Measurements from ENCODE around the gene QTRT2.

QTRT2 gene

DNA sequence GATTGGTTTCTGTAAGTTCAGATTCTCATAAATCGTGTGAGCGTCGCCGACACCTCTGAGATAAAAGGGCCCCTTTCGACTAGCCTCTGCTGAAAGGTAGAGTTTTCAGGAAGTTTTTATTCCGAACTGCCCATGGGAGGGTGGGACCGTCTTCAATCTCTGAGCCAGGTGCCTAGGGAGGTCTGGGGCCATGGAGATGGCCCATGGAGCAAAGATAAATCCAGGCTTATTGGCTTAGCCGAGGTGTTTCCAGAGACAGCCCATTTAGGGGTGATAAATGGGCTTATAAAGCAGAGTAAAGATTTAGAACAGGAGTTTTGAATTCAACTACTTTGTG lies 442 bp downstream of the QTRT2 start:
- Mint-ChIP-seq H3K4me1 (ENCODE audit: low read depth) (peaks cover 52% of the 10 kb centered on the region), H3K9me3 (ENCODE audit: low read depth) (no peaks in the 10 kb centered on the region), H3K27me3 (no peaks in the 10 kb centered on the region), H3K27ac (peak overlapping the region; percentile 97), H3K4me3 (peak overlapping the region; percentile 99), H3K36me3 (peaks cover 3% of the 10 kb centered on the region)

GRCh38 chr3:114058646-114059045 lies 2.1 kb downstream of the QTRT2 start:
- no peaks in the 10 kb centered on the region for H3K27me3 Mint-ChIP-seq
- H3K27ac Mint-ChIP-seq, result no peak overlapping the region
- H3K4me1 Mint-ChIP-seq (ENCODE audit: low read depth), result peaks cover 60% of the 10 kb centered on the region
- H3K4me3 Mint-ChIP-seq, result peak overlapping the region; percentile 99
- no peaks in the 10 kb centered on the region for H3K9me3 Mint-ChIP-seq (ENCODE audit: low read depth)
- H3K36me3 Mint-ChIP-seq, result peaks cover 3% of the 10 kb centered on the region

- H3K36me3 Mint-ChIP-seq, result peaks cover 5% of the 10 kb centered on the region
- H3K4me1 Mint-ChIP-seq (ENCODE audit: low read depth), result peaks cover 60% of the 10 kb centered on the region
- no peak overlapping the region for H3K4me3 Mint-ChIP-seq
- H3K27ac Mint-ChIP-seq, result no peak overlapping the region
- no peaks in the 10 kb centered on the region for H3K27me3 Mint-ChIP-seq
- no peaks in the 10 kb centered on the region for H3K9me3 Mint-ChIP-seq (ENCODE audit: low read depth)
Measured at GRCh38 chr3:114060906-114061655, 4.5 kb downstream of the QTRT2 start.

- H3K36me3 Mint-ChIP-seq, result peaks cover 24% of the 10 kb centered on the region
- H3K27ac Mint-ChIP-seq, result no peak overlapping the region
Measured at GRCh38 chr3:114067804-114068203, 11.3 kb downstream of the QTRT2 start.

DNA sequence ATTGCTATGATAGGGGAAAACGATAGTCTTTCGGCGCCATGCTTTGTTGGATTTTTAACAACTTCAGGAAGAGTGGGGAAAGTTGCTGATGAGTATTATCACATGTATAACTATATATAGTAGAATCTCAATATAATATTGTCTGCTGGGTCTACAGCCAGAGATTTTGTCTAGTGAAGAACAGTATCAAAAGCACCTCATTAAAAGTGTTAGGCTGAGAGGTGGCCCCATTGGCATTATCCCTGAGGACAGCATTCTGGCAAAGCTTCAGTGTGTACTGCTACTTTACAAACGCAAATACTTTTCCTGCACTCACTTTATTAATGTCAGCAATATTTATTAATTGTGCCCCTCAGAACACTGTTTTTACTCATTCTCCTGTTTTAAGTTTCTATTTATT lies 11.8 kb downstream of the QTRT2 start:
- Mint-ChIP-seq H3K27me3 (no peaks in the 10 kb centered on the region), H3K4me3 (no peak overlapping the region), H3K4me1 (ENCODE audit: low read depth) (peaks cover 11% of the 10 kb centered on the region), H3K36me3 (peaks cover 25% of the 10 kb centered on the region), H3K27ac (no peak overlapping the region), H3K9me3 (ENCODE audit: low read depth) (no peaks in the 10 kb centered on the region)

More at GRCh38 chr3:114067804-114068203, 11.3 kb downstream of the QTRT2 start:
- Mint-ChIP-seq H3K4me3 (no peak overlapping the region), H3K9me3 (ENCODE audit: low read depth) (no peaks in the 10 kb centered on the region), H3K4me1 (ENCODE audit: low read depth) (peaks cover 13% of the 10 kb centered on the region), H3K27me3 (no peaks in the 10 kb centered on the region)

- H3K27me3 Mint-ChIP-seq, result no peaks in the 10 kb centered on the region
- H3K4me3 Mint-ChIP-seq, result no peak overlapping the region
- H3K9me3 Mint-ChIP-seq (ENCODE audit: low read depth), result no peaks in the 10 kb centered on the region
- H3K36me3 Mint-ChIP-seq, result peaks cover 37% of the 10 kb centered on the region
- H3K27ac Mint-ChIP-seq, result no peak overlapping the region
- no peaks in the 10 kb centered on the region for H3K4me1 Mint-ChIP-seq (ENCODE audit: low read depth)
Measured at GRCh38 chr3:114071786-114072185, 15.2 kb downstream of the QTRT2 start.

GRCh38 chr3:114076711-114077110 lies 20.2 kb downstream of the QTRT2 start:
- H3K27ac Mint-ChIP-seq, result no peak overlapping the region
- H3K36me3 Mint-ChIP-seq, result peaks cover 33% of the 10 kb centered on the region
- H3K4me1 Mint-ChIP-seq (ENCODE audit: low read depth), result no peaks in the 10 kb centered on the region
- no peak overlapping the region for H3K4me3 Mint-ChIP-seq
- no peaks in the 10 kb centered on the region for H3K9me3 Mint-ChIP-seq (ENCODE audit: low read depth)
- no peaks in the 10 kb centered on the region for H3K27me3 Mint-ChIP-seq

DNA sequence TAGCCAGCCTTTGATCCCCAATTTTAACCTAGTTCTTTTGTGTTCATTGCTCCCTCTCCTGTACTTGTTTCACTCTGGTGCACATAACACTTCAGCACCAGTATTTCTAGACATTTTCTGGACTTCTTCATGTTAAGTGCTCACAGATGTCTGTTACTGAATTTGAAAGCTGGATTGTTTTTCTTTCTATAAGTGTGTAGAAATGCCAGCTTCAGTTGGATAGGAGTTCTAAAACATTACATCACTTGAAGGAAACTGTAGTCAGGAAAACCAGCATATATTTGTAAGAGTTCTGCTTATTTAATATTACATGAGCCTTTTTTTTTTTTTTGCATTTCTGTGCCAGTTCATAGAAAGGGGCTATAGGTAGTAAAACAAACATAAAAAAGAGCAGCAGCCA lies 21.6 kb downstream of the QTRT2 start:
- no peak overlapping the region for H3K27ac Mint-ChIP-seq
- H3K4me1 Mint-ChIP-seq (ENCODE audit: low read depth), result no peaks in the 10 kb centered on the region
- no peak overlapping the region for H3K4me3 Mint-ChIP-seq

GRCh38 chr3:114079761-114080160 lies 23.2 kb downstream of the QTRT2 start:
- no peaks in the 10 kb centered on the region for H3K4me1 Mint-ChIP-seq (ENCODE audit: low read depth)
- no peaks in the 10 kb centered on the region for H3K9me3 Mint-ChIP-seq (ENCODE audit: low read depth)
- no peaks in the 10 kb centered on the region for H3K27me3 Mint-ChIP-seq
- H3K27ac Mint-ChIP-seq, result no peak overlapping the region
- H3K4me3 Mint-ChIP-seq, result no peak overlapping the region
- H3K36me3 Mint-ChIP-seq, result peaks cover 25% of the 10 kb centered on the region

More for the DNA sequence above, 21.6 kb downstream of the QTRT2 start:
- Mint-ChIP-seq H3K9me3 (ENCODE audit: low read depth) (no peaks in the 10 kb centered on the region), H3K27me3 (no peaks in the 10 kb centered on the region), H3K36me3 (peaks cover 25% of the 10 kb centered on the region)

DNA sequence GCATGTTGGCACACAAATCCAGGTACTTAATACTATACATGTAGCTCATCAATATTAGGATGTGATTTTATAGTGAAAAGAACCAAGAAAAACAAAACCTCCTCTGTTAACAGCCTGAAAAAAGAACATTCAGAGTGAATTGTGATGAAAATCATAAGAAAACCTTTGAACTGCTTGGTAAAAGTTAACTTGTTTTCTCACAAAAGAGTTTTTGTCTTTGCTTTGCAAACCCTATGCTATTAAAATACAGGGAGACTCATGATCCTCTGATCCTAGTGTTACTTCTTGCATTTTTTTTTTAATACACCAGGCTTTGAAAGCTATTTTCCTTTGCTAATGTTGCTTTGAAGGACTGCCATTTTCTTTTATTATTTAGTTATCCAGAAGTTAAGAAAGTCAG lies 23.7 kb downstream of the QTRT2 start:
- H3K27ac Mint-ChIP-seq, result no peak overlapping the region
- no peak overlapping the region for H3K4me3 Mint-ChIP-seq
- peaks cover 22% of the 10 kb centered on the region for H3K36me3 Mint-ChIP-seq
- no peaks in the 10 kb centered on the region for H3K27me3 Mint-ChIP-seq
- H3K4me1 Mint-ChIP-seq (ENCODE audit: low read depth), result no peaks in the 10 kb centered on the region
- H3K9me3 Mint-ChIP-seq (ENCODE audit: low read depth), result no peaks in the 10 kb centered on the region

- Mint-ChIP-seq H3K4me1 (ENCODE audit: low read depth) (no peaks in the 10 kb centered on the region), H3K36me3 (peaks cover 28% of the 10 kb centered on the region), H3K27me3 (no peaks in the 10 kb centered on the region), H3K9me3 (ENCODE audit: low read depth) (no peaks in the 10 kb centered on the region), H3K27ac (no peak overlapping the region), H3K4me3 (no peak overlapping the region)
Measured at GRCh38 chr3:114081037-114081436, 24.5 kb downstream of the QTRT2 start.

DNA sequence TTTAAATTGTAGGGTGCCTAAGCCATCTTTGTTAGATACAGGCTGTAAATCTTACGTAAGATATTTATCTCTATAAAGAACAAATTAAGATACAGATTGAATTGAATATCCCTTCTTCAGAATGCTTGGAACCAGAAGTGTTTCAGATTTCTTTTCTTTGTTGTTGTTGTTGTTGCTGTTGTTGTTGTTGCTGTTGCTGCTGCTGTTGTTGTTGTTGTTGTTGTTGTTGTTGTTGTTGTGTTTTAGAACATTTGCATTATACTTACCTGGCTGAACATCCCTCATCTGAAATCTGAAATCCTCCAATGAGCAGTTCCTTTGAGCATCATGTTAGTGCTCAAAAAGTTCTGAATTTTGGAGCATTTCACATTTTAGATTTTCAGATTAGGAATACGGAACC lies 26.6 kb downstream of the QTRT2 start:
- H3K4me1 Mint-ChIP-seq (ENCODE audit: low read depth), result no peaks in the 10 kb centered on the region
- H3K27me3 Mint-ChIP-seq, result no peaks in the 10 kb centered on the region
- no peak overlapping the region for H3K27ac Mint-ChIP-seq
- H3K9me3 Mint-ChIP-seq (ENCODE audit: low read depth), result no peaks in the 10 kb centered on the region
- no peak overlapping the region for H3K4me3 Mint-ChIP-seq
- H3K36me3 Mint-ChIP-seq, result peaks cover 35% of the 10 kb centered on the region

GRCh38 chr3:114086356-114086755 lies 29.8 kb downstream of the QTRT2 start:
- H3K36me3 Mint-ChIP-seq, result peaks cover 32% of the 10 kb centered on the region
- no peak overlapping the region for H3K4me3 Mint-ChIP-seq

DNA sequence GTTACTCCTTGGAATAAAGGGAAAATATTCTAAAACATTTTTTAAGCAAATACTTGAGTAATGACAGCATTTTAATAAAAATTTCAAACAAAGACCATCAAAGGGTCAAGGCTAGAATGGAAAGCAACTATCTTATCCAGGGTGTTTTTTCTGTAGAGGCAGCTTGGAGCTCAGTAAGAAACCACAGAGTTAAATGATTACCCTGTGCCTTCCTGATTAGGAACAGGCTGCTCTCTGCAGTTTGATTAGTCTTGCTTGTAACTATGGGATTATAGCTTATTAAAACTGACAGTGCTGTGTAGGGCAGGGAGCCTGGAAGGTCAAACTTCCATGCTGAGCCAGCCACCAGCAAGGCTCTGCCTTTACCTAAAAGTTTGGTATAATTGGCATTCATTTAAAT lies 33.1 kb downstream of the QTRT2 start:
- Mint-ChIP-seq H3K4me1 (ENCODE audit: low read depth) (no peaks in the 10 kb centered on the region), H3K4me3 (no peak overlapping the region), H3K9me3 (ENCODE audit: low read depth) (no peaks in the 10 kb centered on the region), H3K36me3 (peaks cover 24% of the 10 kb centered on the region), H3K27me3 (no peaks in the 10 kb centered on the region), H3K27ac (no peak overlapping the region)

More at GRCh38 chr3:114086356-114086755, 29.8 kb downstream of the QTRT2 start:
- Mint-ChIP-seq H3K4me1 (ENCODE audit: low read depth) (no peaks in the 10 kb centered on the region), H3K9me3 (ENCODE audit: low read depth) (no peaks in the 10 kb centered on the region), H3K27ac (no peak overlapping the region), H3K27me3 (no peaks in the 10 kb centered on the region)

DNA sequence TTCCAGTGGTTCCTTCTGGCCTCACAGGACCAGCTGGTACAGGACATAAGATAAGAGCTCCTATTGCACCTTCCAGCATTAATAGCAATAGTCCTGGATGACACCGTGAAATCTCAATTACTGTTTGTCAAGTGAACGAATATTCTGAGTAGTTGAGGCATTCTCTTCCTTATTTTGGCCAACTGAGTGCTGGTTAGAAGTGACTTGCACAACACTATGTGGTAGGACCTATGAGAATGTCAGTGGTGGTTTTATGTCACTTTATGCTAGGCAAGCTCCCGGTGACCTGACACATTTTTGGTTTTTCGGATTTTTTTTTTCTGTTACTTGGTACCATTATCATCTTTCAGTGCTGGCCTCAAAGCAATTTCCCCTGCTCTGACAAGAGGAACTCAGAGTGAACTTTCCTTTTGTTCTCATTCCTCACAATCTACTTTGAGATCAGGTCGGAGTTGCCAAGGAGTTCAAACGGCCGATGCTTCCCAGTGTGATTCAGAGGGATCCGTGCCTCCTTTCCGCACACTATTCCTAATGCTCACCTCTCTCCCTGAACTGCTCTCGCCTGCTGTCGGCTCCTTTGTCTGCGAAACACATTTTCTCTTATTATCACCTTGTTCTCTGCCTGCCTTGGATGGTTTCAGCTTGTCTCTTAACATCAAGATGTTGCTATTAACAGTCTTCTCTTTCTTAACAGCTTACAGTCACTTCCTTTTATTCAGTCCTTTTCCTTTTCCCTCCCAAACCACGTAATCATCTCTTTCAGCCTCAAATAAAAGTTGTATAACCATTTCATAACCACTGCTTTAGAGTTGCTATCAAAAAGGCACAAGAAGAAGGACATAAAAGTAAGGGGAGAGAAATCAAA lies 35.8 kb downstream of the QTRT2 start:
- Mint-ChIP-seq H3K4me3 (no peak overlapping the region), H3K27me3 (no peaks in the 10 kb centered on the region), H3K9me3 (ENCODE audit: low read depth) (no peaks in the 10 kb centered on the region), H3K36me3 (peaks cover 8% of the 10 kb centered on the region), H3K27ac (no peak overlapping the region), H3K4me1 (ENCODE audit: low read depth) (no peaks in the 10 kb centered on the region)

Data from activated naive CD8-positive, alpha-beta T cell (primary cell).